Inflammatory macrophage (primary cell): ENCODE measurements around the gene EN2.

Source experiments
- DNase-seq, 2 donors: peaks; one replicate each; pipeline ENCODE4 v3.0.0-alpha.2; 2020 to 2022

Gene EN2

GRCh38 chr7:155451840-155452239 is 6.1 kb upstream of the EN2 start:
- DNase-seq = no peak

- no peak for DNase-seq
Measured at GRCh38 chr7:155452505-155453295, 5.2 kb upstream of the EN2 start.

- no peak for DNase-seq
Measured at GRCh38 chr7:155453296-155454182, 4.4 kb upstream of the EN2 start.

GRCh38 chr7:155454183-155455112 is 3.5 kb upstream of the EN2 start:
- DNase-seq = no peak

- DNase-seq = no peak
Measured at GRCh38 chr7:155455132-155455693, 2.7 kb upstream of the EN2 start.

- DNase-seq = no peak
Measured at GRCh38 chr7:155455776-155456737, 1.9 kb upstream of the EN2 start.

GRCh38 chr7:155456738-155457543 is 988 bp upstream of the EN2 start:
- peak; percentile 32 to 41 for DNase-seq

- DNase-seq = no peak
Measured at GRCh38 chr7:155457544-155458110, 302 bp upstream of the EN2 start.

- DNase-seq = no peak
Measured at GRCh38 chr7:155458878-155459699, 1.2 kb downstream of the EN2 start.

GRCh38 chr7:155459700-155460461 is 2.0 kb downstream of the EN2 start:
- DNase-seq = no peak

GRCh38 chr7:155460926-155461613 is 3.1 kb downstream of the EN2 start:
- DNase-seq = no peak

GRCh38 chr7:155461631-155462030 is 3.7 kb downstream of the EN2 start:
- no peak for DNase-seq

GRCh38 chr7:155462163-155462735 is 4.3 kb downstream of the EN2 start:
- no peak for DNase-seq

- DNase-seq = no peak
Measured at GRCh38 chr7:155463114-155463811, 5.3 kb downstream of the EN2 start.

- DNase-seq = no peak
Measured at GRCh38 chr7:155464183-155464582, 6.3 kb downstream of the EN2 start.

GRCh38 chr7:155464948-155465739 is 7.2 kb downstream of the EN2 start:
- no peak for DNase-seq
